ENCODE measurements around the gene CCL21. TPM values are rescaled to one million over a fixed set of nuclear protein-coding genes. Genes with fewer than 3 reads are reported as not detected.
"Not testable (repeated sequence)": the region's sequence is repeated elsewhere in the genome, so short reads cannot be mapped to it uniquely, and the experiment has no call there.

The CCL21 gene
- polyA plus RNA-seq, 1 donor from 2014 or later: not detected

- not testable (repeated sequence) for H4K20me1 ChIP-seq (ENCODE audit: insufficient read depth); H2AFZ ChIP-seq (ENCODE audit: low read depth, low read length); H3K4me3 ChIP-seq (ENCODE audit: low read length)
Measured at GRCh38 chr9:34719769-34720025, 9.8 kb upstream of the CCL21 start.

DNA sequence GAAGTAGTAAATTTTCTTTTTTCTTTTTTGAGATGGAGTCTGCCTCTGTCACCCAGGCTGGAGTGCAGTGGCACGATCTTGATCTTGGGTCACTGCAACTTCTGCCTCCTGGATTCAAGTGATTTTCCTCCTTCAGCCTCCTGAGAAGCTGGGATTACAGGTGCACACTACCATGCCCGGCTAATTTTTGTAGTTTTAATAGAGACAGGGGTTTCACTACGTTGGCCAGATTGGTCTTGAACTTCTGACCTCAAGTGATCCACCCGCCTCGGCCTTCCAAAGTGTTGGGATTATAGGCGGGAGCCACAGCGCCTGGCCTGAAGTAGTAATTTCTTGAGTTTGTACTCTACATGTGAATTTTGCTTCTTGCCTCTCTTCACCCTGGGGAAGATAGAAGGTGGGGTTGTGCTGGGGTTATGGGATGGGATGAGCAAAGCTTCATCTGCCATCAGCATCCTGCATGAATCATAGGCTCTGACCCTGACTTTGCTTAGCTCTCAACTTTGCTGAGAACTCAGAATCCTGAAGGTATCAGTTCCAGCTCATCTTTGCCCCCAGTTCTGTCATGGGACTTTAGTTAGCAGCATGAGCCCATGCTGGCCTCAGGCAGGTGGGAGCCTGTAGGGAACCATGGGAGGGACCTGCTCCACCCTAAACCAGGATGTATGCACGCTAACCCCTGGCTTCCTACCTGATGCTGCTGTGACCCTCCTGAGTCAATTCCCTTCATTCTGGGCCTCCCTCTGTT is 9.3 kb upstream of the CCL21 start:
- TF ChIP-seq EP300 (conservative IDR thresholded peaks at IDR 0.05; ENCODE audit: poor library complexity, severe bottlenecking): no peak
- TF ChIP-seq MXI1 (conservative IDR thresholded peaks at IDR 0.05; ENCODE audit: poor library complexity, severe bottlenecking): no peak
- TF ChIP-seq TAF1 (IDR thresholded peaks at IDR 0.05; ENCODE audit: low read depth): no peak
- no peak for TF ChIP-seq CTCF (IDR thresholded peaks at IDR 0.05; ENCODE audit: poor library complexity, severe bottlenecking)
- TF ChIP-seq POLR2AphosphoS5 (IDR thresholded peaks at IDR 0.05): no peak
- TF ChIP-seq RAD21 (conservative IDR thresholded peaks at IDR 0.05): no peak
- TF ChIP-seq SMC3 (conservative IDR thresholded peaks at IDR 0.05; ENCODE audit: poor library complexity): no peak
- TF ChIP-seq, protein P1, sequence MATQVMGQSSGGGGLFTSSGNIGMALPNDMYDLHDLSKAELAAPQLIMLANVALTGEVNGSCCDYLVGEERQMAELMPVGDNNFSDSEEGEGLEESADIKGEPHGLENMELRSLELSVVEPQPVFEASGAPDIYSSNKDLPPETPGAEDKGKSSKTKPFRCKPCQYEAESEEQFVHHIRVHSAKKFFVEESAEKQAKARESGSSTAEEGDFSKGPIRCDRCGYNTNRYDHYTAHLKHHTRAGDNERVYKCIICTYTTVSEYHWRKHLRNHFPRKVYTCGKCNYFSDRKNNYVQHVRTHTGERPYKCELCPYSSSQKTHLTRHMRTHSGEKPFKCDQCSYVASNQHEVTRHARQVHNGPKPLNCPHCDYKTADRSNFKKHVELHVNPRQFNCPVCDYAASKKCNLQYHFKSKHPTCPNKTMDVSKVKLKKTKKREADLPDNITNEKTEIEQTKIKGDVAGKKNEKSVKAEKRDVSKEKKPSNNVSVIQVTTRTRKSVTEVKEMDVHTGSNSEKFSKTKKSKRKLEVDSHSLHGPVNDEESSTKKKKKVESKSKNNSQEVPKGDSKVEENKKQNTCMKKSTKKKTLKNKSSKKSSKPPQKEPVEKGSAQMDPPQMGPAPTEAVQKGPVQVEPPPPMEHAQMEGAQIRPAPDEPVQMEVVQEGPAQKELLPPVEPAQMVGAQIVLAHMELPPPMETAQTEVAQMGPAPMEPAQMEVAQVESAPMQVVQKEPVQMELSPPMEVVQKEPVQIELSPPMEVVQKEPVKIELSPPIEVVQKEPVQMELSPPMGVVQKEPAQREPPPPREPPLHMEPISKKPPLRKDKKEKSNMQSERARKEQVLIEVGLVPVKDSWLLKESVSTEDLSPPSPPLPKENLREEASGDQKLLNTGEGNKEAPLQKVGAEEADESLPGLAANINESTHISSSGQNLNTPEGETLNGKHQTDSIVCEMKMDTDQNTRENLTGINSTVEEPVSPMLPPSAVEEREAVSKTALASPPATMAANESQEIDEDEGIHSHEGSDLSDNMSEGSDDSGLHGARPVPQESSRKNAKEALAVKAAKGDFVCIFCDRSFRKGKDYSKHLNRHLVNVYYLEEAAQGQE (IDR thresholded peaks at IDR 0.05; ENCODE audit: borderline replicate concordance): no peak
- TF ChIP-seq EZH2 (IDR thresholded peaks at IDR 0.05; ENCODE audit: borderline replicate concordance, insufficient read depth, low read length, poor library complexity, severe bottlenecking): no peak
- no peak overlapping the region for H3K27ac ChIP-seq (ENCODE audit: low read length)
- H3K79me2 ChIP-seq (replicated peaks; ENCODE audit: insufficient read depth, low read length): no peaks in the 10 kb centered on the region
- no peak overlapping the region for H2AFZ ChIP-seq (ENCODE audit: low read depth, low read length)
- no peak overlapping the region for H3K4me2 ChIP-seq (ENCODE audit: low read length)
- H4K20me1 ChIP-seq (ENCODE audit: insufficient read depth): no peaks in the 10 kb centered on the region
- no peaks in the 10 kb centered on the region for H3K36me3 ChIP-seq (ENCODE audit: insufficient read depth, low read length)
- no peaks in the 10 kb centered on the region for H3K9me2 ChIP-seq (ENCODE audit: insufficient read depth, low read length)
- H3K27me3 ChIP-seq (ENCODE audit: insufficient read depth, low read depth, low read length): no peaks in the 10 kb centered on the region
- H3K9ac ChIP-seq (ENCODE audit: low read length): no peak overlapping the region
- H3F3A ChIP-seq (ENCODE audit: insufficient read depth, low read length, poor library complexity, severe bottlenecking): no peaks in the 10 kb centered on the region
- H3K4me3 ChIP-seq (ENCODE audit: low read length): no peak overlapping the region
- H3K9me3 ChIP-seq (ENCODE audit: low read length): no peaks in the 10 kb centered on the region

More at GRCh38 chr9:34719769-34720025, 9.8 kb upstream of the CCL21 start:
- H3K79me2 ChIP-seq (replicated peaks; ENCODE audit: insufficient read depth, low read length); H3K9me3 ChIP-seq (ENCODE audit: low read length); H3K36me3 ChIP-seq (ENCODE audit: insufficient read depth, low read length); H3K9me2 ChIP-seq (ENCODE audit: insufficient read depth, low read length); H3K9ac ChIP-seq (ENCODE audit: low read length); H3K27ac ChIP-seq (ENCODE audit: low read length); H3K27me3 ChIP-seq (ENCODE audit: insufficient read depth, low read depth, low read length); H3F3A ChIP-seq (ENCODE audit: insufficient read depth, low read length, poor library complexity, severe bottlenecking); H3K4me2 ChIP-seq (ENCODE audit: low read length): not testable (repeated sequence)

All from neural cell (in vitro differentiated cells).